SU-DHL-6 (cell line): ENCODE data around the gene PSMF1.

Source experiments
- H2AFZ ChIP-seq: fragments of 200-600 bp; sonication (generic); 2 replicates; pipeline ENCODE4 v1.6.1; 2014; ENCODE audit warnings: low read depth, mild to moderate bottlenecking, moderate library complexity, mixed read lengths, antibody characterized with exemption, low read length; ENCODE audit not compliant: severe bottlenecking
- H3F3A ChIP-seq: fragments of 200-600 bp; shearing (Covaris generic); 2 replicates; pipeline ENCODE4 v1.6.0; 2016; ENCODE audit warnings: antibody characterized with exemption, mild to moderate bottlenecking; ENCODE audit not compliant: insufficient read depth
- H3K27ac ChIP-seq: fragments of 200-600 bp; sonication (generic); 2 replicates; pipeline ENCODE4 v1.5.1; 2016; ENCODE audit warnings: low read depth, mild to moderate bottlenecking, low read length, moderate library complexity, mixed read lengths
- H3K27me3 ChIP-seq: fragments of 200-600 bp; sonication (generic), shearing (Covaris generic); 2 replicates; pipeline ENCODE4 v1.6.0; 2014; ENCODE audit warnings: mild to moderate bottlenecking, low read length
- H3K36me3 ChIP-seq: fragments of 200-600 bp; sonication (generic); 2 replicates; pipeline ENCODE4 v1.6.1; 2014; ENCODE audit warnings: mild to moderate bottlenecking, low read length, mixed read lengths
- H3K4me2 ChIP-seq: fragments of 300-600, 200-600 bp; shearing (Covaris generic), sonication (generic); 2 replicates; pipeline ENCODE4 v1.6.0; 2014; ENCODE audit warnings: low read length, low read depth, mild to moderate bottlenecking; ENCODE audit not compliant: poor library complexity, severe bottlenecking
- H3K4me3 ChIP-seq: fragments of 200-600 bp; sonication (generic); 2 replicates; pipeline ENCODE4 v1.5.1; 2014; ENCODE audit warnings: antibody characterized with exemption, low read length, mild to moderate bottlenecking, mixed read lengths; ENCODE audit not compliant: insufficient read depth, poor library complexity, severe bottlenecking
- H3K79me2 ChIP-seq: fragments of 200-600 bp; sonication (generic); 2 replicates; pipeline ENCODE4 v1.6.1; 2014; ENCODE audit warnings: mild to moderate bottlenecking, low read length, moderate library complexity; ENCODE audit not compliant: insufficient read depth
- H3K9ac ChIP-seq: fragments of 200-600 bp; sonication (generic); 2 replicates; pipeline ENCODE4 v1.7.0; 2014; ENCODE audit warnings: mild to moderate bottlenecking, low read length
- H3K9me2 ChIP-seq: fragments of 200-600 bp; sonication (generic); replicated peaks from 2 replicates; pipeline ENCODE4 v1.6.1; 2014; ENCODE audit warnings: low read length; ENCODE audit not compliant: insufficient read depth
- H3K9me3 ChIP-seq: fragments of 200-600 bp; sonication (generic); 2 replicates; pipeline ENCODE4 v1.6.1; 2014; ENCODE audit warnings: low read length, mixed read lengths; ENCODE audit not compliant: insufficient read depth
- H4K20me1 ChIP-seq: fragments of 200-600 bp; sonication (generic); 2 replicates; pipeline ENCODE4 v1.6.1; 2014; ENCODE audit warnings: low read depth, mild to moderate bottlenecking, antibody characterized with exemption, low read length, moderate library complexity, mixed read lengths
- CTCF ChIP-seq: fragments of 200-600 bp; sonication (generic); IDR thresholded peaks from one replicate; pipeline ENCODE4 v1.5.1; 2017; ENCODE audit warnings: antibody characterized with exemption, mild to moderate bottlenecking, low read length, moderate library complexity; ENCODE audit not compliant: insufficient read depth, poor library complexity, severe bottlenecking
- EZH2phosphoT487 ChIP-seq: fragments of 200-600 bp; sonication (generic), shearing (Covaris generic); conservative IDR thresholded peaks from 2 replicates; pipeline ENCODE4 v1.6.1; 2018; ENCODE audit warnings: mild to moderate bottlenecking, antibody characterized with exemption, low read length, moderate library complexity, mixed read lengths

Gene PSMF1

DNA sequence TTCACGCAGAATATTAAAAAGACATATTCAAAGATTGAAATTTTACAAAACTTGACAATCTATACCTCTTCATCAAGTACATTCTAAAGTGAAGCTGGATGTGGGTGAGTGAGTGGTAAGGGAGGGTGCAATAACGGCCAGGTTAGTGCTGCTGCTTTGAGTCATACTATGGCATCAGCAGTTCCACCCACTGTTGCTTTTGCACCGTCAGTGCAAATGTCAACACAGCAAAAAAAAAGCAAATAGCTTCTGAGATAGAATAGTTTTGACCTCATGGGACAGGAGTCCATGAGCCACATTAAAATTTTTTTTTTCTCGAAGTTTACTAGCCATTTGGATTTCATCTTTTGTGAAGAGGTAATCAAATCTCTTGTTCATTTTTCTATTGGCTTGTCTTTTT is 31.8 kb downstream of the PSMF1 start:
- Histone ChIP-seq H4K20me1 (no peaks in the 10 kb centered on the region), H3K9ac (no peak overlapping the region), H3K9me2 (no peaks in the 10 kb centered on the region), H3K27ac (no peak overlapping the region), H2AFZ (no peak overlapping the region), H3K79me2 (no peaks in the 10 kb centered on the region), H3K27me3 (no peaks in the 10 kb centered on the region), H3K36me3 (0 out of 2 replicates have a peak, but pooled peaks cover 5% of the 10 kb centered on the region), H3F3A (no peaks in the 10 kb centered on the region), H3K4me3 (no peak overlapping the region), H3K4me2 (no peak overlapping the region), H3K9me3 (no peaks in the 10 kb centered on the region)
- TF ChIP-seq CTCF, result no peak
- no peak for TF ChIP-seq EZH2phosphoT487

DNA sequence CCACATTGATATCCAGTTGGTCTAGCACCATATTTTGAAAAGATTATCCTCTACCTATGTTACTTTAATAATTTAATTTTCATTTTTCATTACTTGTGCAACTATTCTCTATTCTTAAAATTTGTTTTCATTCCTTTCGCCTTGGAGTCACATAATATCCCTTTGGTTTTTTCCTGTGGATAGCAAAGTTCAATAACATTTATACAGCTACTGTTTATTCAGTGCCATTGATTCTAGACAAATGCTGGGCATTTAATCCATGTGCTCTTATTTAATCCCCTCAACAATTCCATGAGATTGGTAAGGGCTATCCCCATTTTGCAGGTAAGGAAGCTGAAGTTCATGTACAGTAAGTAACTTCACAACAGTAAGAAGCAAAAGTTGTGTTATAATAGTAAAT is 32.6 kb downstream of the PSMF1 start:
- Histone ChIP-seq H4K20me1 (no peaks in the 10 kb centered on the region), H2AFZ (no peak overlapping the region), H3K27me3 (no peaks in the 10 kb centered on the region), H3F3A (no peaks in the 10 kb centered on the region), H3K79me2 (no peaks in the 10 kb centered on the region), H3K4me2 (no peak overlapping the region), H3K27ac (no peak overlapping the region), H3K9me3 (no peaks in the 10 kb centered on the region), H3K9ac (no peak overlapping the region), H3K36me3 (0 out of 2 replicates have a peak, but pooled peaks cover 5% of the 10 kb centered on the region), H3K9me2 (no peaks in the 10 kb centered on the region), H3K4me3 (no peak overlapping the region)
- TF ChIP-seq CTCF (no peak), EZH2phosphoT487 (no peak)

DNA sequence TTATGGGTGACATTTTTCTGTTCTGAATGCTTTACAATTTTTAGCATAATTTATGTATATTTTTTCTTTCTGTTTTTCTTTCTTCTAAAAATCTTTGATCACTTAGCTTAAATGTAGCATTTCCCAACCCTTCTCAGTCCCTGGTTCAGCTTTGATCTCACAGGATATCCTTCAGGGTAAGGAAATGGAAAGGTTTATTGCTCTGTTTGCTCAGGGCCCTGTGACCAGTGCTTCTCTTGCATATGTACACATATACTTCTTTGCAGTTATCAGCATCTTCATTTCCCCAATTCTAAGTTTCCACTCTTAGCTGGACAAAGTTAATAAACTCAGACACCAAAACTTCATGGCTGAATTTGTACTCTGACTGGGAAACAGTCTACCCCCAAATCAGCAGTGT is 35.8 kb downstream of the PSMF1 start:
- no peaks in the 10 kb centered on the region for H3F3A ChIP-seq
- no peaks in the 10 kb centered on the region for H3K9me3 ChIP-seq
- no peak overlapping the region for H3K4me2 ChIP-seq
- H3K36me3 ChIP-seq, result 0 out of 2 replicates have a peak, but pooled peaks cover 3% of the 10 kb centered on the region
- H3K27ac ChIP-seq, result no peak overlapping the region
- no peaks in the 10 kb centered on the region for H3K27me3 ChIP-seq
- no peak overlapping the region for H2AFZ ChIP-seq
- no peaks in the 10 kb centered on the region for H3K9me2 ChIP-seq
- H3K9ac ChIP-seq, result no peak overlapping the region
- TF ChIP-seq EZH2phosphoT487 (no peak), CTCF (no peak)
- no peak overlapping the region for H3K4me3 ChIP-seq
- no peaks in the 10 kb centered on the region for H4K20me1 ChIP-seq
- no peaks in the 10 kb centered on the region for H3K79me2 ChIP-seq

DNA sequence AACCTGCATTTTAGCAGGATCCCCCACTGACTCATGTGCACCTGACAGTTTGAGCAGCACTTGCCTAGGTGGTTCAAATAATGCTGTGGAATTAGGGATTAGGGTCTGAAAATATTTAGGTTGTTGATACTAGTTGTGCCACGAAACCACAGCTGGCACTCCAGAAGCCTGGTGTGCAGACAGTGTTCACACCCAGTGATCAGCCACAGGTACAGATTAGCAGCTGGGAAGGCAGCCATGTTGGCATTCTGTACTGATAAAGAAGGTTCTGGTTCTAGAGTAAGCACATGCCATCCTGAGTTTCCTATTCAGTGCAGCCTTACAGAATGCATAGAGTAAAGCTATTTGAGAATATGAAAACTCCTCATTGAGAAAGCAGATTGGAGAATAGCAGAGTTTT is 36.3 kb downstream of the PSMF1 start:
- no peaks in the 10 kb centered on the region for H3K9me2 ChIP-seq
- no peaks in the 10 kb centered on the region for H3K9me3 ChIP-seq
- no peaks in the 10 kb centered on the region for H3K27me3 ChIP-seq
- no peaks in the 10 kb centered on the region for H3K79me2 ChIP-seq
- no peak overlapping the region for H3K9ac ChIP-seq
- H3F3A ChIP-seq, result no peaks in the 10 kb centered on the region
- H3K4me3 ChIP-seq, result no peak overlapping the region
- TF ChIP-seq EZH2phosphoT487 (no peak), CTCF (no peak)
- 0 out of 2 replicates have a peak, but pooled peaks cover 3% of the 10 kb centered on the region for H3K36me3 ChIP-seq
- no peak overlapping the region for H3K4me2 ChIP-seq
- H3K27ac ChIP-seq, result no peak overlapping the region
- no peak overlapping the region for H2AFZ ChIP-seq
- no peaks in the 10 kb centered on the region for H4K20me1 ChIP-seq
